NT2/D1 (cell line): ENCODE measurements around the gene SDHAF3.
A peak's percentile ranks its signal among the peaks of the same experiment; 100 is the strongest.
"Not testable (repeated sequence)": the region's sequence is repeated elsewhere in the genome, so short reads cannot be mapped to it uniquely, and the experiment has no call there.

Experiments used
- DNase-seq: peaks from one replicate; pipeline ENCODE4 v3.0.0-alpha.2; 2011; ENCODE audit warnings: low read depth, low spot score
- H3K27me3 ChIP-seq: 2 replicates; pipeline ENCODE4 v1.6.0; 2011; ENCODE audit warnings: mild to moderate bottlenecking; ENCODE audit not compliant: insufficient read length, insufficient read depth
- H3K36me3 ChIP-seq: 2 replicates; pipeline ENCODE4 v1.6.1; 2011; ENCODE audit warnings: mild to moderate bottlenecking, low read length, mixed read lengths; ENCODE audit not compliant: insufficient read depth, insufficient read length
- H3K4me1 ChIP-seq: 2 replicates; pipeline ENCODE4 v1.5.1; 2011; ENCODE audit not compliant: insufficient read depth, insufficient read length
- H3K4me3 ChIP-seq: 2 replicates; pipeline ENCODE4 v1.5.1; 2011; ENCODE audit warnings: low read depth; ENCODE audit not compliant: insufficient read length
- H3K9ac ChIP-seq: 2 replicates; pipeline ENCODE4 v1.6.0; 2011; ENCODE audit warnings: low read depth; ENCODE audit not compliant: insufficient read length
- H3K9me3 ChIP-seq: 2 replicates; pipeline ENCODE4 v1.5.1; 2011; ENCODE audit warnings: mild to moderate bottlenecking, low read length; ENCODE audit not compliant: insufficient read depth
- SUZ12 ChIP-seq: IDR thresholded peaks from 2 replicates; pipeline ENCODE4 v1.6.1; 2011; ENCODE audit not compliant: insufficient read length, insufficient read depth; ENCODE audit errors: extremely low read depth
- YY1 ChIP-seq: IDR thresholded peaks from 2 replicates; pipeline ENCODE4 v1.6.1; 2011; ENCODE audit not compliant: insufficient read length, insufficient read depth
- ZNF274 ChIP-seq: IDR thresholded peaks from 2 replicates; pipeline ENCODE4 v1.6.1; 2011; ENCODE audit warnings: mild to moderate bottlenecking, low read depth, low read length

SDHAF3 gene

DNA sequence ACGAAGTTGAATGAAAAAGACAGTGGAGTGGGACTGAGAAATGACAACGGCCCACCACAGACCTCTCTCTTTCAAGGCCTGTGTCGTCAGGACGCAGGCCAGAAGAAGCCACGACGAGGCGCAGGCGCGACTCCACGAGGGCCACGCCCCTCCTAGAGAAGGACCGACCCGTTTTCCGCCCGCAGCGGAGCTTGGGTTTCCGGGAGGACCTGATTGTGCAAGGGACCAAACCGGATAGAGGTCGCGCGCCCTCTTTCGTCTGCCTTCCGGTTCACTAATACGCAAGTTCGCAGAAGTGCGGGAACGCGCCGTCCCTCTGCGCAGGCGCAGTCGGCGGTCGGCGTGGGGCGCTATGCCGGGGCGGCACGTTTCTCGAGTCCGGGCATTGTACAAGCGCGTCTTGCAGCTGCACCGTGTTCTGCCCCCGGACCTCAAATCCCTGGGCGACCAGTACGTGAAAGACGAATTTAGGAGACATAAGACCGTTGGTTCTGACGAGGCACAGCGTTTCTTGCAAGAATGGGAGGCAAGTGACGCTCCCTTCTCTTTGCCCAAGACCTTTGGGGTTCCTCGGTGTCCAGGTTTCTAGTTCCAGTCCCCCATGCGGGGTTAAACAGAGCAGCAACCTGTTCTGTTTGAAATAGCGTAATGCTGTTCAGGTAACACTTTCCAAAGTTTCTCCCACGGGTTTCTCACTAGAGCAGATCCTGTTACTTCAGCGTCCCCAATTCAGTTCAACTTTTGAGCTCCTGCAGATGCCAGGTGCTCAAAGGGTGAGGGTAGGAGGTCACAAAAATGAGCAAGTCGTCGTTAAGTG, at the start of gene SDHAF3:
Gene SDHAF3 (plus strand): TSS at position 327 of the 817 bp plus-strand sequence. CDS start 26 bp downstream, at position 353.
- Histone ChIP-seq H3K27me3 (no peaks in the 10 kb centered on the region), H3K36me3 (no peaks in the 10 kb centered on the region), H3K4me1 (no peaks in the 10 kb centered on the region), H3K9me3 (no peaks in the 10 kb centered on the region; the same call in 1 of the 2 replicates), H3K9ac (peak within 1 kb of the TSS; percentile 94), H3K4me3 (peak within 1 kb of the TSS; percentile 96)
- TF ChIP-seq ZNF274 (no peak), SUZ12 (no peak), YY1 (peak; percentile 6)
- peak; percentile 98 for DNase-seq

DNA sequence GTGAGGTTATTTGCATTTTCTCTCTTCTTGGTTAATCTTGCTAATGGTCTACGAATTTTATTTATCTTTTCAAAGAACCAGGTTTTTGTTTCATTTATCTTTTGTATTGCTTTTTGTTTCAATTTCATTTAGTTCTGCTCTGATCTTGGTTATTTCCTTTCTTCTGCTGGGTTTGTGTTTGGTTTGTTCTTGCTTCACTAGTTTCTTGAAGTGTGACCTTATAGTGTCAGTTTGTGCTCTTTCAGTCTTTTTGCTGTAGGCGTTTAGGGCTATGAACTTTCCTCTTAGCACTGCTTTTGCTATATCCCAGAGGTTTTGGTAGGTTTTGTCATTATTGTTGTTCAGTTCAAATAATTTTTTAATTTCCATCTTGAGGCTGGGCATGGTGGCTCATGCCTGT, 45.5 kb upstream of the SDHAF3 start:
- H3K36me3 ChIP-seq, H3K9me3 ChIP-seq, H3K27me3 ChIP-seq, DNase-seq, H3K4me3 ChIP-seq, H3K9ac ChIP-seq, H3K4me1 ChIP-seq: not testable (repeated sequence)

DNA sequence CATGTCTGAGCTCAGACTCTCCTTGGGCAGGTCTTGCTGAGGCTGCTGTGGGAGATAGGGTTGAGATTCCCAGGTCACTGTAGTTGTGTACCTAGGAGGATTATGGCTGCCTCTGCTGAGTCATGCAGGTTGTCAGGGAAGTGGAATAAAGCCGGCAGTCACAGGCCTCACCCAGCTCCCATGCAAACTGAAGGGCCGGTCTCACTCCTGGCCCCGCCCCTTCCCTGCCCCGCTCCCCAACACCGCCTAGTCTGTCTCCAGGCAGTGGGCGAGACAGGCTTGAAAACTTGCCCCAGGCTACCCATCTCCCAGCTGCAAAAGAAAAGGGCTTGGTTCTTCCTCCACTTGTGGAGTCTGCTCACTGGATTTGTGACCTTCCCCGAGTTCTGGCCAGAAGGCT, 41.6 kb upstream of the SDHAF3 start:
- H3K36me3 ChIP-seq = no peaks in the 10 kb centered on the region
- no peak overlapping the region for H3K4me3 ChIP-seq
- TF ChIP-seq SUZ12 (no peak), ZNF274 (no peak), YY1 (no peak)
- no peak overlapping the region for H3K9ac ChIP-seq
- H3K9me3 ChIP-seq = peaks cover 4% of the 10 kb centered on the region; the same call in 1 of the 2 replicates
- no peaks in the 10 kb centered on the region for H3K4me1 ChIP-seq
- no peaks in the 10 kb centered on the region for H3K27me3 ChIP-seq
- DNase-seq = peak; percentile 27

DNA sequence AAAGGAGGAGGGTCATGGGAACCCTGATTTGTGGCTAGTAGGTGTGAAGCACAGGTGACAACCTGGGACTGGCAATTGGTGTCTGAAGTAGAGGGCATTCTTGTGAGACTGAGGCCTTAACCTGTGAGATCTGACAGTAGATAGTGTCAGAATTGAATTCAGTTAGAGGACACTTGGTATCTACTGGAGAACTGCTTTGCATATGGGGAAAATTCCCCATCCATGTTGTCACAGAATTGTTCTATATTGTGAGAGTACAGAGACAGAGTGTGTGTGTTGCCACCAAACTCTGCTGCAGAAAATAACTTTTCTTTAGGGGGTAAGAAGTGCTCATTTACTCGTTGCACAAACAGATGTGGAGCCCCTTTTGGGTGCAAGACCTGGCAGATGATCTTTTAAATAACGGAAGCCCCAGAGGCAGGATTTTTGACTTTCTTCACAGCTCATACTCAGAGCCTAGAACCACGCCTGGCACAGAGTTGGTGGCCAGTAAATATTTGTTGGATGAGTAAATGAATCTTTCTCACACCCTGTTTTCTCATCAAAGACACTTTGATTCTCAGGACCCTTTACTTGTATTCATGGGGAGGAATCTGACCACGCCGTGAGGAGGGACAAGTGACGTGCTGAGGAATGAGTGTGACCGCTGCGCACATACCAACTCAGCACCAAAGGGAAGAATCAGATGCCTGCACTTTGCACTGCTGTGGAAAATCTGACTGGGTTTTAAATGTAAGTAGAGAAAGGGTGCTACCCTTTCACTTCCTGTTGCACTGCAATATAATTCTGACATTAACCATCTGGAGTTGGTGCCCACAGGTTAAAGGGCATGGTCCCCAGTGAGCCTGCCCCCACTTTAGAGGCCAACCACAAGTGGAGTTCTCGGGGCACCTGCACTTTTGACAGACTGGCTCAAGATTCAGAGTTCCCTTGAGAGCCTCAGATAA, 39.2 kb upstream of the SDHAF3 start:
- Histone ChIP-seq H3K9me3 (peaks cover 4% of the 10 kb centered on the region; the same call in 1 of the 2 replicates), H3K36me3 (no peaks in the 10 kb centered on the region), H3K9ac (no peak overlapping the region), H3K4me3 (no peak overlapping the region), H3K4me1 (no peaks in the 10 kb centered on the region), H3K27me3 (no peaks in the 10 kb centered on the region)
- no peak for TF ChIP-seq SUZ12
- TF ChIP-seq ZNF274 = no peak
- no peak for TF ChIP-seq YY1
- no peak for DNase-seq

DNA sequence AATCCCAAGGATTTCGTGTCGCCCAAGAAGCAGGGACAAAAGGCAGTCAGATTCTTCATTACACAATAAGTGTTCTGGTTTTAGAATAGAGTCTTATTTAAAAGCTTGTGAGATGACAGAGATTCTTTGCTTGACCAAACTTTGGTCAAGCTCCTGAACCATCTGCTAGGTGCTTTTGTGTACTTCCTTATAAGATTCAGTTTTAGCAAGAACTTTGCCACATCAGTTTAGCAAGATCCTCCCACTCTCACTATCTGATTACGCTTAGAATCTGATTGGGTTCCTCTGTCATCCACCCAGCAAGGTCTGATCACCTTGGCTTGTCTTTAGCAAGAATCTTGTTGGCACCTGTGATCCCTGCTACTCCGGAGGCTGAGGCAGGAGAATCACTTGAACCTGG, 38.2 kb upstream of the SDHAF3 start:
- H3K27me3 ChIP-seq = no peaks in the 10 kb centered on the region
- DNase-seq = no peak

DNA sequence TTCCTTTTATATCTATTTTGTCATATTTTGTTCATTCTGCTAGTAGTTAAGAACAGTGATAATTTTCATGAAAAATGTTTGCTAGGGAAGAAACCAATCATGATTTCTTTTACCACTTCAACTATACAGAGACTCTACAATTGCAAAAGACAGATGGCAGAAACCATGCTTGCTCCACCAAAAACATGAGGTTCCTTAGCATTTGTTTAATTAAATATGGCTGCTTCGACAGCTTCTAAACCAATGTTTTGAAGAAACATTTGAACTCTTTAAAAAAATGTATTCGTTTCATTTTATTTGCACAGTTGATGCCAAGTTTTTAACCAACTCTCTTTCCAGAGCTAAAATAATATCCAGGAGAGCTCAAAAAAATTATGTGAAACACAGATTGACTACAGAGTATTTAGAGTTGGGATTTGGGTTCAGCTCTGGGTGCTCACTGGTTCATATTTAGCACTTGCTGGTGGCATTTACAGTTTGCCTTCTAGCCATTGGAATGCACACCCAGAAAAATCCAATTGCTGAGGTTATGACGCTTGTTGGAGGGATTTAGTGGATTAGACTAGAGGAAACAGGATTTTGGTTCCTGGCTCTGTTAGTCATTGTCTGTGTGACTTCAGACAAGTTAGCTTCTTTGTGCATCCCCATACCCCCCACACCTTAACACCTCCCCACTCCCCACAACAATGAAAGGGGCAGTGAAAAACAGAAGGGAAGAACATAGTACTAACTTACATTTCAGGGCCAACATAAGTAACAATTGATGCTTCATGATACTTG, 35.8 kb upstream of the SDHAF3 start:
- TF ChIP-seq YY1 (no peak), SUZ12 (no peak), ZNF274 (no peak)
- no peaks in the 10 kb centered on the region for H3K36me3 ChIP-seq
- no peaks in the 10 kb centered on the region for H3K9me3 ChIP-seq
- H3K4me1 ChIP-seq = no peaks in the 10 kb centered on the region
- no peak overlapping the region for H3K9ac ChIP-seq
- no peak for DNase-seq
- no peak overlapping the region for H3K4me3 ChIP-seq
- no peaks in the 10 kb centered on the region for H3K27me3 ChIP-seq

More for the DNA sequence above, 38.2 kb upstream of the SDHAF3 start:
- Histone ChIP-seq H3K4me1 (no peaks in the 10 kb centered on the region), H3K9me3 (peaks cover 4% of the 10 kb centered on the region; the same call in 1 of the 2 replicates), H3K36me3 (no peaks in the 10 kb centered on the region), H3K9ac (no peak overlapping the region), H3K4me3 (no peak overlapping the region)
- no peak for TF ChIP-seq YY1
- TF ChIP-seq ZNF274 = no peak
- no peak for TF ChIP-seq SUZ12

DNA sequence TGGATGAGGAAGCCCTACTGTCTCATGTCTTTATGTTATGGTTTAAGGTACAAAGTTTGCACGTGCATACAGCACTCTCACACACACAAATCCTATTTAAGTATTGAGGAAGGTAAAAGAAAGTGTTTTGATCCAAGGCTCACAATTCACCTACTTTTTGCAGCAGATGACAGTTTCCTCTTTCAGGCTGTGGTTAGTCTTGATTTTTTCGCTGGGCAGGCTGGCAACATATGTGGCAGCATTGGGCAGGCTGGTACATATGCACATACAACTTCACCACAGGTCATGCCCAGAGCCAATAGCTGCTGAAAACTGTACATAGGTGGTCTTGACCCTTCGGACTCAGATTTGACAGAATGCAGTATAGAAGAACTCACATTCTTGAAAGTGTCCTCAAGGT, 29.1 kb upstream of the SDHAF3 start:
- H3K4me1 ChIP-seq = no peaks in the 10 kb centered on the region
- no peak for DNase-seq

More for the DNA sequence above, 29.1 kb upstream of the SDHAF3 start:
- Histone ChIP-seq H3K4me3 (no peak overlapping the region), H3K27me3 (no peaks in the 10 kb centered on the region), H3K36me3 (no peaks in the 10 kb centered on the region), H3K9me3 (0 out of 2 replicates have a peak, but pooled peaks cover 5% of the 10 kb centered on the region), H3K9ac (no peak overlapping the region)
- TF ChIP-seq YY1 (no peak), SUZ12 (no peak), ZNF274 (no peak)
